GM12872 (cell line): ENCODE measurements around the gene EDN2.

Source experiments
- CTCF ChIP-seq: IDR thresholded peaks from 3 replicates; pipeline ENCODE4 v1.5.1; 2011; ENCODE audit warnings: low read depth, mild to moderate bottlenecking, low read length, moderate library complexity; ENCODE audit not compliant: insufficient read depth

Gene EDN2

GRCh38 chr1:41523071-41523470 lies 38.6 kb upstream of the EDN2 start:
- TF ChIP-seq CTCF = no peak

GRCh38 chr1:41521766-41522165 lies 37.3 kb upstream of the EDN2 start:
- no peak for TF ChIP-seq CTCF

GRCh38 chr1:41520951-41521752 lies 36.7 kb upstream of the EDN2 start:
- TF ChIP-seq CTCF = no peak

GRCh38 chr1:41519667-41520066 lies 35.2 kb upstream of the EDN2 start:
- TF ChIP-seq CTCF = no peak

- no peak for TF ChIP-seq CTCF
Measured at GRCh38 chr1:41518471-41518870, 34.0 kb upstream of the EDN2 start.

- TF ChIP-seq CTCF = no peak
Measured at GRCh38 chr1:41517062-41517438, 32.6 kb upstream of the EDN2 start.

GRCh38 chr1:41516168-41517061 lies 31.9 kb upstream of the EDN2 start:
- TF ChIP-seq CTCF = peak; percentile 92
